ENCODE results near the gene FIBCD1.
"Not testable (repeated sequence)": the region's sequence is repeated elsewhere in the genome, so short reads cannot be mapped to it uniquely, and the experiment has no call there.

The FIBCD1 gene

GRCh38 chr9:130973686-130974281 lies 34.7 kb upstream of the FIBCD1 start:
- DNase-seq (ENCODE audit: extremely low read depth in 1 of 2, low read depth in 1 of 2) = no peak

DNA sequence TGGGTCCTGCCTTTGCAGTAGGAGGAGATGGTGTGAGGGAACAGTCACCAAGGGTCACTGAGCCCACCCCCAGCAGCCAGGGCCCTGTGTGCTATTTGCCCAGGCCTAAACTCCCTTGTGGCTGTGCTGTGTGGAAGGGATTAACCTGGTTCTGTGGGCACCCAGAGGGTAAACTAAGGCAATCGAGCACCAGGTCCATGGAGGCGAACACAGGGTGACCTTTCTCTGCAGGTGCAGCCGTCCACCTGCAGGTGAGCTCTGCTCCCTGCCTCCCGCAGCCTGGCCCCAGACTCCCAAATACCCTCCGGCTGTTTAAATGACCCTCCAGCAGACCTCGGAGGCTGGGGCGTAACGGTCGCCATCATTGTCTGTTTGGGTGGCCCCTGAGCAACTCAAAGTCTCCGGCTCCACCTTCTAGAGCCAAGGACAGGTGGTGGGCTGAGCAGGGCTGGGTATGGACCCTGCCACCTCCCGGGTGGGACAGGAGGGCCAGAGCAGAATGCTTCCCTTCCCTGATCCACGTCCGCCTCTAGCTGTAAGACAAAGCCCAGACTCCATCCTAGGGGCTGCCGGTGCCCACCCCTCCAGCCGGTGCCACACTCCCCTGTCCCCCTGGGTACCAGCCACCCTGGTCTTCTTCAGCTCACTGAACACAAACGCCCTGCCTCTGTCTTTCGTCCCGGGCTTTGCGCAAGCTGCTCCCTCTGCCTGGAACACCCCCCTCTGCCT lies 34.1 kb upstream of the FIBCD1 start:
- no peak for DNase-seq (ENCODE audit: extremely low read depth in 1 of 2, low read depth in 1 of 2)

- no peak for DNase-seq (ENCODE audit: extremely low read depth in 1 of 2, low read depth in 1 of 2)
Measured at GRCh38 chr9:130972277-130972956, 33.4 kb upstream of the FIBCD1 start.

GRCh38 chr9:130971294-130971849 lies 32.3 kb upstream of the FIBCD1 start:
- no peak for DNase-seq (ENCODE audit: extremely low read depth in 1 of 2, low read depth in 1 of 2)

DNA sequence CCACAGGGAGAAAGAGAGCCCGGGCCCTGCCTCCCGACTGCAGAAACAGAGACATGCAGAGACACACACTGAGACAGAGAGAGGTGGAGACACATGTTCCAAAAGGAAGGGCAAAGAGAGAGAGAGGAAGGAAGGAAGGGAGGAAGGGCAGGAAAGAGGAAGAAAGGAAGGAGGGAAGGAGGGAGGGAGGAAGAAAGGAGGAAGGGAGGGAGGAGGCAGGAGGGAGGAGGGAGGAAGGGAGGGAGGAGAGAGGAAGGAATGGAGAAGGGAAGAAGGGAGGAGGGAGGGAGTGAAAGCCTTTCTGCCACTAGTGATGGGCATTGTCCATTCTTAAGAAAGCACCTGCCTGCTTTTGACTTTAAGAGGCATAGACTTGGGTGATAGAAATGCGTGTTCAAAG lies 31.8 kb upstream of the FIBCD1 start:
- no peak for DNase-seq (ENCODE audit: extremely low read depth in 1 of 2, low read depth in 1 of 2)

DNA sequence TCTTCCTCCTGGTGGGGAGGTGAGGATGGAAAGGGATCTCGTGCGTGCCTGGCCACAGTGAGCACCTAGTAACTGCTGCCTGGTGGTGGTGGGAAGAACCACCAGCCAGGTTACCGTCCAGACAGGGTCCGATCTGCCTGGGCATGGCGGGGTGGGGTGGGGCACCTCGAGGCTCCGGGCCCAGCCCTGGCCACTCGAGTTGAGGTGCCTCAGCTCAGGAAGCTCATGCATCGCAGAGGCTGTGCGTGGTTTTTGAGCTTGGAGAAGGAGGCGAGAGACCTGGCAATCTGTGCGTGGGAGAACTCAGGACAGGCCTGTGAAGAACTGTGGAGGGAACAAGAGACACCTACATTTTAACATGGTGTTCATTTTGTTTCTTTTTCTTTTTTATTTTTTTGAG lies 31.0 kb upstream of the FIBCD1 start:
- no peak for DNase-seq (ENCODE audit: extremely low read depth in 1 of 2, low read depth in 1 of 2)

DNA sequence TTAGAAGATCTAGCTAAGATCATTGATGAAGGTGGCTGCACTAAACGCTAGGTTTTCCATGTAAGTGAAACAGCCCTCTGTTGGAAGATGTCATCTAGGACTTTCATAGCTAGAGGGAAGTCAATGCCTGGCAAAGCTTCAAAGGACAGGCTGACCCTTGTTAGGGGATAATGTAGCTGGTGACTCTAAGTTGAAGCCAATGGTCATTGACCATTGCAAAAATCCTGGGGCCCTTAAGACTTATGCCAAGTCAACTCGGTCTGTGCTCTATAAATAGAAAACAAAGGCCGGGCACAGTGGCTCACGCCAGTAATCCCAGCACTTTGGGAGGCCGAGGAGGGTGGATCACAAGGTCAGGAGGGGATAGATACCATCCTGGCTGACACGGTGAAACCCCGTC lies 26.6 kb upstream of the FIBCD1 start:
- DNase-seq (ENCODE audit: extremely low read depth in 1 of 2, low read depth in 1 of 2) = no peak

DNA sequence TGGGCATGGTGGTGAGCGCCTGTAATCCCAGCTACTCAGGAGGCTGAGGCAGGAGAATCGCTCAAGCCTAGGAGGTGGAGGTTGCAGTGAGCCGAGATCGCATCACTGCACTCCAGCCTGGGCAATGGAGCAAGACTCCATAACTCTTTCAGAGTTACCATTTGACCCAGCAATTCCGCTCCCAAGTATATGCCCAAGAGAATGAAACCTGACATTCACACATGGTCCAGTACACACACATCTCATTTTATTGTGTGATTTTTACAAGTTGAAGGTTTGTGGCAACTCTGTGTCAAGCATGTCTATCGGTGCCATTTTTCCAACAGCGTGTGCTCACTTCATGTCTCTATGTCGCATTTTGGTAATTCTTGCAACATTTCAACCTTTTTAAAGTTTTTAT lies 24.9 kb upstream of the FIBCD1 start:
- no peak for DNase-seq (ENCODE audit: extremely low read depth in 1 of 2, low read depth in 1 of 2)

GRCh38 chr9:130963337-130963908 lies 24.4 kb upstream of the FIBCD1 start:
- no peak for DNase-seq (ENCODE audit: extremely low read depth in 1 of 2, low read depth in 1 of 2)

DNA sequence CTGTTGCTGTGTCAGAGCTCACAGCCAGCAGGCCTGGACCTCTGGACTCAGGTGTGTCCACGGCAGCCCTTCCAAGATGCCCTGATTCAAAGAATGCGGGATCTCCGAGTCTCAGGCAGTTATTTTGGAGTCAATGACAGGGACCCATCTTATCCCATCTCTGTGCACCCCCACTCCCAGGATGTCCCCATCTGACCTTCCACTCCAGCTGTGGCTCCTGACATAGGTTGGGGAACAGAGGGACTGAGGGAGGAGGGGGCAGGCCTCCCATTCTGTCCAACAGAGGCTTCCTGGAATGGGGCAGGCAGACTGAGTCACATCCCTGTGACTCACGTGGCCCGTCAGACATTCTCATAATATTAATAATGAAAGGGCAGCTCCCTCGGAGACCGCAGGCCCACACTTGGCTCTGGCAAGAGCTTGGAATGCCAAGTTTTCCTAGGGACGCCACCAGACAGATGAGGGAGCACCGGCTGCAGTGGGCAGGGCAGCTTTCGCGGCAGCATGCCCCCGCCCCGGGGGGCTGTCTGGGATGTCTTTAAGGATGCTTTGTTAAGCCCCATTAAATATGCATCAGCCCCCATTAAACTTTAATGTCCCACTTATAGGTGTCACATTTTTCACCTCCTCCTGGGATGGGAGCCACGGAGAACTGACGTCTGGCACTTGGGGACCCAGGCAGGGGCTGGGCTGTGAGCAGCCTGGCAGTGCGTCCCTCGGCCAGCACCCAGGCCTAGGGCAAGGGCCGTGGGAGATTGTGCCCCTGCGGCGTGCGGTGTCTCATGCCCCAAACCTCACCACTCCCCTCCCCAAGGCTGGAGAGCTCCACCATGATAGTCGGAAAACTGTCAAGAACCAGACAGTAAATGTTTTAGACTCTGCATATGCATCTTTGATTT lies 23.6 kb upstream of the FIBCD1 start:
- no peak for DNase-seq (ENCODE audit: extremely low read depth in 1 of 2, low read depth in 1 of 2)

DNA sequence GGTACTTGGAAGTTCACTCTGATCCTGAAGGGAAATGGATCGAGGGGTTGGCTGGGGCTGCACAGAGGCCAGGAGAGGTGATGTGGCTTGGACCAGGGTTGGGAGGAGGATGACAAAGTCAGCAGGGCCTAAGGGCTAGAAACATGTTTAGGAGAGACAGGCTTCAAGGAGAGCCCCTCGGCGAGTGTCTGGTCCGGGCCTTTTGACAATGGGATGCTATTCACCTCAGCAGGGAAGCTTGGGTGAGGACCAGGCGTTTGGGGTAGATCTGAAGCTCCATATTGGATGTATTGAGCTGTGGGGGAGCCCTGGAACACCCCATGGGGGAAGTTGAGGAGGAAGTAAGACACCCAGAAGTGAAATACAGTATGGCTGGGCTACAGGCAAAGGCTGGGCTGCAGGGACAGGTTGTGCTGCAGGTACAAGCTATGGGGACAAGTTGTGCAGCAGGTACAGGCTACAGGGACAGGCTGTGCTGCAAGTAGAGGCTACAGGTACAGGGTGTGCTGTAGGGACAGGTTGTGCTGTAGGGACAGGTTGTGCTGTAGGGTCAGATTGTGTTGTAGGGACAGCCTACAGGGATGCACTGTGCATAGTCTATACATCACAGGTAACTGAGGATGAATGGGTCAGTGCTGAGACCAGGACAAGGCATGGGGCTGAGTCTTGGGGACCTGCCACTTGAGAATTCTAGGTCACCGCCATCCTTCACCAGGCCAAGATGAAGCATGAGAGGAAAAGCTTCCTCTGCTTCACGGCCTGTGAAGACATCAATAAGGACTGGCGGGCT lies 22.7 kb upstream of the FIBCD1 start:
- no peak for DNase-seq (ENCODE audit: extremely low read depth in 1 of 2, low read depth in 1 of 2)

DNA sequence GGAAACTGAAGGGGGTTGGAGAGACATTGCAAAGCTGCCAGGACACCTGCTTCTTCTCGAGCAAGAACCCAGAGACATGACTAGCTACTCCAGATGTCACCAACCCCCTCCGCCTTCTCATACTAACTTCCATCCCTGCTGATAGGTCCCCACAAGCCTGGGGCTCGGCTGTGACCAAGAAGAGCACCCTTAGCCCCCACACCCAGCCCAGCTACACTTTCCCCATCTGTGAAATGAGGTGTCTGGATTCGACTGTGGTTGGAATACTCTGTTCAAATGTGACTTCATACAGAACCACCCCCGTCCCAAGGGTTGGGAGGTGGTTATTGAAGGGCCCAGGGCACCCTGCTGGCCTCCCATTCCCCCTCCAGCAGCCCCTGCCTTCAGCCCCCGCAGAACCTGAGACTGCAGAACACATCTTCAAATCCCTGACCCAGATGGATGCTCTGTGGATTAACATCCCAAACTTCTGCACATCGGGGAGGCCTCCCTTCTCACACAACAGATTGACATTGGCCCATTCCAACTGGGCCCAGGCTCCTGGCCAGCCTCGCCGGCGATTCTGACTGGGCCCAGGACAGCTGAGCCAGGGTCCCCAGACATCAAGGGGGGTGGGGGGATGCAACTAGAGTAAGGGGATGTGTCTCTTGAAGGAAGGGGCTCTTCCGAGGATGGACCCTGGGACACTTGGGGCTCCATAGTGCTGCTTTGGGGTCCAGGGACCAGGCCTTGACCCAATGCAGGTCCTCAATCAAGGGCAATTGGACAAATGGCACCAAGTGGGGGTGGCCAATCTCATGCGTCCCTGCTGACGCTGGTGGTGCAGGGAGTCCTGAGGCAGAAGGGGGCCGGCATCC lies 21.7 kb upstream of the FIBCD1 start:
- no peak for DNase-seq (ENCODE audit: extremely low read depth in 1 of 2, low read depth in 1 of 2)

- no peak for DNase-seq (ENCODE audit: extremely low read depth in 1 of 2, low read depth in 1 of 2)
Measured at GRCh38 chr9:130959809-130960334, 20.8 kb upstream of the FIBCD1 start.

- not testable (repeated sequence) for DNase-seq (ENCODE audit: extremely low read depth in 1 of 2, low read depth in 1 of 2)
Measured at GRCh38 chr9:130958564-130958963, 19.5 kb upstream of the FIBCD1 start.

GRCh38 chr9:130957451-130958203 lies 18.6 kb upstream of the FIBCD1 start:
- no peak for DNase-seq (ENCODE audit: extremely low read depth in 1 of 2, low read depth in 1 of 2)

DNA sequence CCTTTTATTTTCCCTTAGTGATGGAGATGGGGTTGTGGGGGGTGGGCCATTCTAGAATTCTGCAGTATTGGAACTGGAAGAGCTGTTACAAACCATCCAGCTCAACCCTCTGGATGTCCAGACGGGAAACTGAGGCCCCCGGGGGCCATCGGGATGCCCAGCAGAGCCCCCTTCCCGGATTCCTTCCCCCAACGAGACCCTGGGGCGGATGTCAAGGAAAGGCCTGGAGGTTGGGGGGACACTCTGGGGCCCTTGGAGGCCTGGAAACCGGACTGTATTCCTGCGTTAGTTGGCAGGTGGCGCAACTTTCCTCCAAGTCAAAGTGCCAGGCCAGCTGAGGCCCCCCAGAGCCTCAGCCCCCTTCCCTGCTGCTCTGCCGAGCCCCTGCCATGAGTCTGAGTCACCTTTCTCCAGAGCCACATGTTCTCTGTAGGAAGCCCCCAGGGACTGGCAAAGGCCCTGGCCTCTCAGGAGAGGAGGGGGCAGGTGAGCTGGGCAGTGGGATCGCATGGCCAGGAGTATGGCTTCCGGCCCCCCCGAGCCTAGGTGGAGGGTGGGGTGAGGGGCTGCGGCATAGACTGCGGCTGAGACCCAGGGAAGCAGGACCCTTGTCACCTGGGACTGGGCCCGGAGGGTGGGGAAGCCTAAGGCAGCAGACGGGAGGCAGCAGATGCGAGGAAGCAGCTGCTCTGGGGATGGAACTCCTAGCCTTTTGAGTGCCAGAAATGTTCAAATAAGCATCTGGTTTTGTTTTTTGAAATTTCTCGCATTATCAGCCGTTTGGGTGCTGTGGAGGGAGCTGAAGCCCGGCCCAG lies 17.8 kb upstream of the FIBCD1 start:
- DNase-seq (ENCODE audit: extremely low read depth in 1 of 2, low read depth in 1 of 2) = no peak

All from activated CD8-positive, alpha-beta memory T cell treated with anti-CD3 and anti-CD28 coated beads for 1 hour (primary cell).